HEK293T (cell line): ENCODE measurements around the gene SPRN.
"Not testable (repeated sequence)": the region's sequence is repeated elsewhere in the genome, so short reads cannot be mapped to it uniquely, and the experiment has no call there.

ENCODE experiments used
- CTCF ChIA-PET: fragments of 350-600 bp; formaldehyde crosslinking; extraction: SDS; loops from one replicate; lab custom pipeline; 2021; ENCODE audit warnings: antibody characterized with exemption, inconsistent platforms; lab: Yijun Ruan, JAX
- POLR2A ChIA-PET: fragments of 350-600 bp; formaldehyde crosslinking; extraction: SDS; loops from one replicate; lab custom pipeline; 2020; ENCODE audit warnings: antibody characterized with exemption, inconsistent platforms; lab: Yijun Ruan, JAX
- DNase-seq: peaks from one replicate; pipeline ENCODE4 v3.0.0; 2012; ENCODE audit warnings: mixed read lengths; ENCODE audit errors: extremely low spot score
- ARNT ChIP-seq: fragments of 450-650 bp; IDR thresholded peaks from 2 replicates; pipeline ENCODE4 v1.6.1; 2017; ENCODE audit warnings: mild to moderate bottlenecking
- BHLHE40 ChIP-seq: fragments of 450-650 bp; IDR thresholded peaks from 2 replicates; pipeline ENCODE4 v1.6.1; 2016; ENCODE audit warnings: mild to moderate bottlenecking, moderate library complexity, borderline replicate concordance
- CTBP1 ChIP-seq: fragments of 450-650 bp; IDR thresholded peaks from 2 replicates; pipeline ENCODE4 v1.6.1; 2016; ENCODE audit warnings: borderline replicate concordance
- ELF4 ChIP-seq: fragments of 450-650 bp; IDR thresholded peaks from 2 replicates; pipeline ENCODE4 v1.6.1; 2017; ENCODE audit warnings: antibody characterized with exemption
- FOXA1 ChIP-seq: fragments of 450-650 bp; IDR thresholded peaks from 2 replicates; pipeline ENCODE4 v1.6.1; 2016; ENCODE audit warnings: mild to moderate bottlenecking
- FOXK2 ChIP-seq: fragments of 450-650 bp; IDR thresholded peaks from 2 replicates; pipeline ENCODE4 v1.6.1; 2016; ENCODE audit warnings: mild to moderate bottlenecking
- FOXM1 ChIP-seq: fragments of 450-650 bp; IDR thresholded peaks from 2 replicates; pipeline ENCODE4 v1.6.1; 2017; ENCODE audit warnings: mild to moderate bottlenecking, borderline replicate concordance
- HDGF ChIP-seq: fragments of 450-650 bp; IDR thresholded peaks from 2 replicates; pipeline ENCODE4 v1.6.1; 2017; ENCODE audit warnings: antibody characterized with exemption, borderline replicate concordance
- L3MBTL2 ChIP-seq: fragments of 450-650 bp; conservative IDR thresholded peaks from 2 replicates; pipeline ENCODE4 v1.6.1; 2016; ENCODE audit warnings: mild to moderate bottlenecking
- LEF1 ChIP-seq: fragments of 450-650 bp; IDR thresholded peaks from 2 replicates; pipeline ENCODE4 v1.6.1; 2017; ENCODE audit warnings: mild to moderate bottlenecking, borderline replicate concordance
- NFRKB ChIP-seq: fragments of 450-650 bp; IDR thresholded peaks from 2 replicates; pipeline ENCODE4 v1.6.1; 2016; ENCODE audit warnings: mild to moderate bottlenecking, moderate library complexity
- SP1 ChIP-seq: fragments of 450-650 bp; IDR thresholded peaks from 2 replicates; pipeline ENCODE4 v1.6.1; 2017
- SUZ12 ChIP-seq: fragments of 450-650 bp; IDR thresholded peaks from 2 replicates; pipeline ENCODE4 v1.6.1; 2016; ENCODE audit warnings: mild to moderate bottlenecking
- TARDBP ChIP-seq: fragments of 450-650 bp; IDR thresholded peaks from 2 replicates; pipeline ENCODE4 v1.6.1; 2016
- ZNF384 ChIP-seq: fragments of 450-650 bp; IDR thresholded peaks from 2 replicates; pipeline ENCODE4 v1.6.1; 2016
- TF ChIP-seq, protein P1 (sequence below): fragments of 450-650 bp; IDR thresholded peaks from 2 replicates; pipeline ENCODE4 v1.6.1; 2016

SPRN gene

DNA sequence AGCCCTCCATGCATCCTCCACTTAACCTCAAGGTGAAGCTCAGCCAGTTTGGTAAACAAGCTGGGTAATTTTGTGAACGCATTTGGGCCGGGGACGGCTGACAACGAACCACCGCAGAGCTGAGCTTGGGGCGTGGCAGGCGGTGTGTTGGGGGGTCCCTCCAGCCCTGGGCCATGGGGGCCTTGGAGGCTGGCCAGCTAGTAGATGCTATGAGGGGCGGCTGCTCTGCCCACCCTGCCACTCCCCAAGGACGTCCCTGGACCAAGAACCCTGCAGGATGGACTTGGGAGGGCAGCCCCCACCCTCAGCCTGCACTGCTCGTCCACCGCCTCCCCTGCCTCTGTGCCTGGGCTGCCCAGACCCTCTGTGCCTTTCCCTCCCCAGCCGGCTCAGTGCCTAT is 17.4 kb upstream of the SPRN start:
- no peak for DNase-seq
- CTCF ChIA-PET = no interaction called here
- no peak for TF ChIP-seq CTBP1
- TF ChIP-seq L3MBTL2 = no peak
- no peak for TF ChIP-seq ZNF384
- POLR2A ChIA-PET = no interaction called here

DNA sequence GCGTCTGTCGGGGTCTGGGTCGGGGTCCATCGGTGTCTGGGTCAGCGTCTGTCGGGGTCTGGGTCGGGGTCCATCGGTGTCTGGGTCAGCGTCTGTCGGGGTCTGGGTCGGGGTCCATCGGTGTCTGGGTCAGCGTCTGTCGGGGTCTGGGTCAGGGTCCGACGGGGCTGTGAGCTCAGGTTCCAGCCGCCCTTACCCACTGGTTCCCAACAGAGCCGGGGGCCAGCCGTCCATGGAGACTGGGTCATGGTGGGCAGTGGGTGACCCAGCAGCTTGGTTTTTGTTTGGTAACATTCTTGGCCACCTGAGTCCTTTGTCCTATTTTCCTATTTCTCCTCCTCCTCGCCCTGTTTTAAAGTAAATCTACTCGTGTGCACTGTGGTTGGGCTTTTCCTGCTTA is 16.9 kb upstream of the SPRN start:
- DNase-seq, CTCF ChIA-PET, POLR2A ChIA-PET: not testable (repeated sequence)

DNA sequence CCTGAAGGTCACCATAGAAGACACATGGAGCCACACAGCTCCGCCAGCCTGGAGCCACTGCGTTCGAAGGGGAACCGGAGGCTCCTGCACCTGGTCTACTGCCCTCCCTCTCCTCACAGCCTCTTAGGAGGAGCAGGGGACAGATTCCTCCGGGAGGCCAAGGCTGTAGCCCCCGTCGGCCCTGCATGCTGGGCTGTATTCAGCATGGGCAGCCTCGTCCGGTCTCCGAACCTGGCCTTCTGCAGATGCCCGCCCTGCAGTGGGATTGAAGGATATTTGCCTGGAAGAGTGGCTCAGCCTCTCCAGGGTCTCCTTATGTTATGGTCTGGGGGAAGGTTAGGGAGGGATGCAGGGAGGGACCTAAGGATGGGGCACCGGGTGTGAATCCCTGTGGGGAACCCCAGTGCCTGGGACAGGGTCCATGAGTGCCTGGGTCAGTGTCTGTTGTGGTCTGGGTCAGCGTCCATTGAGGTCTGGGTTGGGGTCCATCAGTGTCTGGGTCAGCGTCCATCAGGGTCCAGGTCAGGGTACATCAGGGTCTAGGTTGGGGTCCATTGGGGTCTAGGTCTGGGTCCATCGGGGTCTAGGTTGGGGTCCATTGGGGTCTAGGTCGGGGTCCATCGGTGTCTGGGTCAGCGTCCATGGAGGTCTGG is 16.3 kb upstream of the SPRN start:
- no peak for DNase-seq
- CTCF ChIA-PET = no interaction called here
- TF ChIP-seq NFRKB (no peak), L3MBTL2 (no peak), LEF1 (no peak), ZNF384 (no peak), ARNT (no peak), FOXA1 (no peak), SP1 (no peak), SUZ12 (no peak), HDGF (no peak), CTBP1 (no peak), FOXK2 (no peak), FOXM1 (no peak), BHLHE40 (no peak), ELF4 (no peak)
- TF ChIP-seq, protein P1, sequence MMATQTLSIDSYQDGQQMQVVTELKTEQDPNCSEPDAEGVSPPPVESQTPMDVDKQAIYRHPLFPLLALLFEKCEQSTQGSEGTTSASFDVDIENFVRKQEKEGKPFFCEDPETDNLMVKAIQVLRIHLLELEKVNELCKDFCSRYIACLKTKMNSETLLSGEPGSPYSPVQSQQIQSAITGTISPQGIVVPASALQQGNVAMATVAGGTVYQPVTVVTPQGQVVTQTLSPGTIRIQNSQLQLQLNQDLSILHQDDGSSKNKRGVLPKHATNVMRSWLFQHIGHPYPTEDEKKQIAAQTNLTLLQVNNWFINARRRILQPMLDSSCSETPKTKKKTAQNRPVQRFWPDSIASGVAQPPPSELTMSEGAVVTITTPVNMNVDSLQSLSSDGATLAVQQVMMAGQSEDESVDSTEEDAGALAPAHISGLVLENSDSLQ = no peak
- POLR2A ChIA-PET = no interaction called here

DNA sequence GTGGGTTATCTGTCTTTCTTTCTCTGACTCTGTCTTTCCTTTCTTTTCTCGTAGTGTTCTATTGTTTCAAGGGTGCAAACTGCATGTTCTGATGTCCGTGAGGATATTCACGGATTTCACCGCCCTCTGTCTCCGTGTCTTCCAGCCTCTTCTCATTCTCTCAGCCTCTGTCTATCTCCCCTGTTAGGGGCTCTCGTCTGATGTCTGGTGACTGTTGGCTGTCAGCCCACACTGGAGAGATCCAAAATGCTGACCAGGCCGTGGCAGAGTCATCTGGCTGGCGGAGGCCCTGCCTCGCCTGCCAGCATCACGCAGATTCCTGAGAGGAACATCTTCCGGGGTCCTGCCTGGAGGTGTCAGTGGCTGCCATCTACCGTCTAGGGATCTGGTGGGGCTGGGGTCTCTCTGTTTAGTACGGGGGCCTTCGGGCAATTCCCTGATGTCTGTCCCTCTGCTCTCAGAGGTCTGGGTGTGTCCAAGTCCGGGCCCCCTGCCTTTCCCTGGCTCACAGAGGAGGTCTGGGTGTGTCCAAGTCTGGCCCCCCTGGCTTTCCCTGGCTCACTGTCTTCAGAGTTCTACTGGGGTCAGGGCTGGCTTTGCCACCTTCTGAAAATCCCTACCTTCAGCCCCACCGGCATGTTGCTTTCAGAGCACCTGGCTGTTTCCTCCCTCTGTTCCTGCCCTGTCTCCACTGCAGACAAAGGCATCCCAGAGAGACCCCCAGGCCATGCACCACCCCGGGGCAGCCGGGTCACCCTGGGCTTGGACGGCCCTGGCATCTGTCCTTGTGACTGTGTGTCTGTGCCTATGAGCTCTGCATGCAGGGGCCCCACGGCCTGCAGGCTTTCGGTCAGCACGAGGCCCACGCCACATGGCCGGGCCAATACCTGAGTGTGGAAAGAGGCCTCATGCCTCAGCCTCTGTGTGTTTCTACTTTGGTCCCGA is 15.4 kb upstream of the SPRN start:
- POLR2A ChIA-PET = no interaction called here
- TF ChIP-seq FOXM1 (no peak), NFRKB (no peak), ARNT (no peak), SP1 (no peak), ZNF384 (no peak), L3MBTL2 (no peak), ELF4 (no peak), CTBP1 (no peak)
- CTCF ChIA-PET = no interaction called here
- DNase-seq = no peak

DNA sequence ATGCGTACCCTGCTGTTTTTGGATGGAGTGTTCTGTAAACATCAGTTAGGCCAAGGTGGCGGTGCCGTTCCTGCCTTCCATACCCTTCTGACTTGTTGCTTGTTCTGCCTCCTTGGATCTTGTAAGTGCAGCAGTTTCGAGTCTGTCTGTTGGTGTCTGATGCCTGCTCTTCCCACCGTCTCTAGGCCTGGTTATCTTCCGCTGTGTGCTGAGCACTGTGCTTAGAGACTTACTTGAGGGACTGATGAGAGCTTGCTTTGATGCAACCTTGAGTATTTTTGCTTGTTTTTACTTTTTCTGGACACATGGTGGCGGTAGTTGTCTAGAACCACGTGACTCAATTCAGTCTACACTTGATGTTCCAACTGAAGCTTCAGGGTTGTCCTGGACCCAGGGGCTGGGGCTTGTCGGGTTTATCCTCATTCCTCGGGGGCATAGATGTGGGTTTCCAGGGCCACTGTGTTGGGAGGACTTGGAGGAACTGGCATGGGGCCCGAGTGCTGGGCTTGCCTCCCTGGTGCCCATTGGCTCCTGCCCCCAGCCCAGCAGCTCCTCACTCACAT is 14.4 kb upstream of the SPRN start:
- peak; percentile 61 for DNase-seq
- ChIA-PET CTCF (interaction anchor here (0.6 to 0.8 kb wide), 2 partner anchors 111 to 171 kb away, joined by 3 read pairs; no protein-coding TSS in a partner anchor), POLR2A (interaction anchor here (1.0 kb wide), 1 partner anchor 81 kb away, joined by 4 read pairs; no protein-coding TSS in a partner anchor)
- TF ChIP-seq BHLHE40 = no peak
- TF ChIP-seq FOXM1 = no peak
- no peak for TF ChIP-seq ZNF384
- no peak for TF ChIP-seq ELF4
- TF ChIP-seq SP1 = no peak
- TF ChIP-seq FOXK2 = no peak
- TF ChIP-seq NFRKB = no peak
- TF ChIP-seq, protein P1 = no peak
- no peak for TF ChIP-seq L3MBTL2
- TF ChIP-seq LEF1 = no peak
- no peak for TF ChIP-seq TARDBP
- no peak for TF ChIP-seq HDGF
- no peak for TF ChIP-seq ARNT

DNA sequence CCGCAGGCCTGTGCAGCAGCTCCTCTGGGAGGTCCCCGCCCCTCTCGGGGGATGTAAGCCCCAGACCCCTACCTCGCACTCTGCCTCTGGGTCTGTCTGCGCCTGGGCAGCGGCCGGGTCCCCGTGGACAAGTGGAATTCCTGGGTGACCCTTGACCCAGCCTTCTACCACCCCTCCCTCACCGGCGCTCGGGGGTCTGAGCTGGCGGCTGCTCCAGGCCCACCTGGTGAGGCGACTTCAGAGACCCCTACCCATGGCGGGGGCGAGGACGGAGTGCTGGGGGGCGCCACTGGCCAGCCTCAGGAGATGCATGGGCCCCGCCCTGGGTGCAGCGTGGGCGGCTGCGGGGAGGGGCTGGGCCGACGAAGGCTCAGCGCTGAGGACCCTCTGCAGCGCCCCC is 8.4 kb upstream of the SPRN start:
- POLR2A ChIA-PET, CTCF ChIA-PET, DNase-seq: not testable (repeated sequence)

DNA sequence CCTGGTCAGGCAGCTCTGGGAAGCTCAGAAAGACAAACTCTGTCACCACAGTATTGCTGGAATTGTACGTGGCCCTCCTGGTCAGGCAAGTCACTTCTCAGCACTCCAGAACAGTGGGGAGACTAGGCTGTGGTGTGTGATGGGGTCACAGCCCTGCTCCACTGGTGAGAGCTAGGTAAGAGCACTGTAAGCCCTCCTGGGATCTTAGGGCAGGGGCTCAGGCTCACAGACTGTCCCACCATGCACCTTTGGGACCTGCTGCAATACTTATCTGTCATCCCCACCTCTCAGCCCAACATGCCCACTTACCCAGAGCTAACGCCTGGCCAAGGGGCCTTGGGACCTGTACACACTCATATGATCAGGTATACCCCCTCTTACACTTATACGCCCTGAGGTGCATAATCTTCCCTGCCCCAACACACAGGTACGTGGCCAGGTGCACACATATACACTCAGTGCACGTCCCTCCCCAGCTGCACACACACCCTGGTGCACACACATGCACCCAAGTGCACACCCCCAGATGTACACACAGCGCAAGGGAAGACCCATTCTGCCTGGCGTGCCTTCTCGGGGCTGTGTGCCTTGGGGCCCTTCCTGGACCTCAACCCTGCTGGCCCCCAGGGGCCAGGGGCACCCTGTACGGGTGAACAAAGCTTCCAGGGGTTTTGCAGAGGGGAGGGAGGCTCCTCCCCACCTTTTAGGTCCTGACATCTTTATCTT is 7.6 kb upstream of the SPRN start:
- CTCF ChIA-PET, POLR2A ChIA-PET, DNase-seq: not testable (repeated sequence)

DNA sequence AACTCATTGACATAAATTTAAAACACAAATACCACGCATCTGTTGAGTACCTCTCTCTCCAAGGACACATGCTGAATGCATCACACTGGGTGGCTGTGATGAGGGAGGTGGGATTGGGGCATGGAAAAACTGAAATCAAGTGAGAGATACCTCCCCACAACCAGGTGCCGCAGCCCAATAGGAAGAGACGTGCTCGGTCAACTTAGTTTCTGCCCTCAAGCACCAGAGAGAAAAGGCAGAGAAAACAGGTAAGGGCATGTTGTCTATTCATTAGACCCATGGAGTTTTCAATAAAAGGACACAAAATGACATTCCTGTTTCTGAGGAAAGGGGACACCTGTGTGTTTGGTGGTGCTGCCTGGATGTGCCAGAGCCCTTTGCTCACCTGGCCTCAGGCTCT is 5.1 kb upstream of the SPRN start:
- POLR2A ChIA-PET, CTCF ChIA-PET, DNase-seq: not testable (repeated sequence)

DNA sequence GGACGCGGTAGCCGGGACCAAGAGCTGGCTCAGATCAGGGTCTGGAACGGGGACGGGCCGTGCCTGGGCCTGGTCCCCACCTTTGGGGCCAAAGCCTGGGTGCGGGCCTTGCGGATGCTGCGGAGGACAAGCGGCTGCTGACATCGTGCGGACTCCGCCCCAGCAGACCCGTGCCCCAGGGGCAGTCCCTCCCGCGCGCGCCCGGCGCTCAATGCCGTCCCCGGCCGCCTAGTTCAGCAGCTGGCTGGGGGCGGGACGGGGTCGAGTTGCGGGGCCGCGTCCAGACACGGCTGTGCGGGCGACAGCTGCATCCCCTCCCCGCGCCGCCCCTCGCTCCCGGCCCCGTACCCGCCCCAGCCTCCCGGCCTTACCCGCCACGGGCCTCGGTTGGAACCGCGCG is 323 bp downstream of the SPRN start:
- POLR2A ChIA-PET, DNase-seq, CTCF ChIA-PET: not testable (repeated sequence)
